GF-D8 (cell line): Measurements from ENCODE around the gene HS6ST2.

Experiments
- DNase-seq: peaks from one replicate; lab custom pipeline; 2025; lab: John Stamatoyannopoulos, UW

Gene HS6ST2

DNA sequence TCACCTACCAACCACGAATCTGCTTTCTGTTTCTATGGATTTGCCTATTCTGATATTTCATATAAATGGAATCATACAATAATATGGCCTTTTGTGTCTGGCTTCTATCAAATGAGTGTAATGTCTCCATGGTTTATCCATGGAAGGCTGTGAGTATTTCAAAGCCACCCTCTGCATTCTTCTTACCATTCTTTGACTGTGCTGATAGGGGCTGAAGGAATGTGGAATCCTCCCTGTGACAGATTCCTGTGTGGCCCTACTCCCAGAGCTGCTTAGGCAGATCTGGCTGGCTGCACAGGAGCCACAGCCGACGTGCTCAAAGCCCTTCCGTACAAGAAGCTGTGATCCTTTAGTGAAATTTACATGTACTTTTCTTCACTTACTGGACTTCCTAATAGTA is 163.2 kb downstream of the HS6ST2 start:
- DNase-seq, result no peak

DNA sequence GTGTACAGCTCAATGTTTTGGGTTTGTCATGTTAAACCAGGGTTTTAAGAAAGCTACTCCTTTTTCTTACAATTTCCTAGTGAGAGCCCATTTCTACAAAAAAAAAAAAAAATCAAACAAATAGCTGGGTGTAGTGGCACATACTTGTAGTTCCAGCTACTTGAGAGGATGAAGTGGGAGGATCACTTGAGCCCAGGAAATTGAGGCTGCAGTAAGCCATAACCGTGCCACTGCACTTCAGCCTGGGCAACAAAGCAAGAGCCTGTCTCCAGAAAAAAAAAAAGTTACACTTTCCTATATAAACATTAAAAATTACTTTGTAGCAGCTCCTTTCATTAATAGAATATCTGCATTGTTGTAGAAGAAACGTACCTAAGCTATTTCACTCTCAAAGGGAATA is 166.7 kb downstream of the HS6ST2 start:
- no peak for DNase-seq

- DNase-seq, result no peak
Observed at GRCh38 chrX:132790329-132790728, 168.1 kb downstream of the HS6ST2 start.

- no peak for DNase-seq
Observed at GRCh38 chrX:132786217-132786616, 172.2 kb downstream of the HS6ST2 start.

DNA sequence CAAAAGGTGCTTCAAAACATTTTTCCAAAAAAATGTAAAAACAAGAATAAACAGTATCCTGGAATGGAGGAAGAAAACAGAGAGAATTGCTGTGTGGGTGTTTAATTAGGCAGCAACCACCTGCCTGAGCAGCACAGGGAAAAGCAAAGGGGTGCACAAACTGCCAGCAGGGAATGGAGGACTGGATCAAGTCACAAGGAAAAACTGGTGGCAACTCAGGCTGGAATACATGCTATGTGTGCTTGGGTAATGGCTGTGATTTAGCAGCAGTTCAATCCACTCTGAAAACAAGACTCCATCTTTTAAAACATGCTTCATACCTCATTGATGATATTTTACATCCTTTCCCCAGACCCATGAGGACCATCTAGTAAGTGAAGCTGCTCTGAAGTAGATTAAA is 179.5 kb downstream of the HS6ST2 start:
- no peak for DNase-seq

GRCh38 chrX:132776486-132777210 is 181.8 kb downstream of the HS6ST2 start:
- DNase-seq, result no peak

DNA sequence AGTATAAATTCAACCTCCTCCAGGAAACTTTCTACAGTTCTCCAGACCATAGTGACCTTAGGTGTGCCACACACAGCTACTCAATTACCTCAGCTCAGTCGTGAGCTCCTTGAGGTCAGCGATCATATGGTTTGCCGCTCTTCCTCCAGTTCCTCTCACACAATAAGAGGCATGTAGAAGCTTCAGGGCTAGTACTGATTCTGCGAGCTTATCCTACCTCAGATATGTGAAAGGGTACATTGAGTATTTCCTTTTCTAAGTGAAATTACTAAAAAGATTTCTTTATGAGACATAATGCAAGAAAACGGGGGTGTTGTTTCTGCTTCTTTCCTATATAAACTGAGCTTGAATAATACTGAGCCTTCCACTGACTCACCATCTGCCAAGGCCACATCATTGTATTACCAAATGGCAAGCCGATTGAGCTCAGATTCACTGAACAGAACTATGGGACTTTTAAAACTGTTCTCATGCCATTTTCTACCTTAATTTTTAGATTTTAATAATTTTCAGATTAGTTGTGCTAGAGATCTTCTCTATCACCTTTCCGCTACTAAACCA is 183.1 kb downstream of the HS6ST2 start:
- no peak for DNase-seq

DNA sequence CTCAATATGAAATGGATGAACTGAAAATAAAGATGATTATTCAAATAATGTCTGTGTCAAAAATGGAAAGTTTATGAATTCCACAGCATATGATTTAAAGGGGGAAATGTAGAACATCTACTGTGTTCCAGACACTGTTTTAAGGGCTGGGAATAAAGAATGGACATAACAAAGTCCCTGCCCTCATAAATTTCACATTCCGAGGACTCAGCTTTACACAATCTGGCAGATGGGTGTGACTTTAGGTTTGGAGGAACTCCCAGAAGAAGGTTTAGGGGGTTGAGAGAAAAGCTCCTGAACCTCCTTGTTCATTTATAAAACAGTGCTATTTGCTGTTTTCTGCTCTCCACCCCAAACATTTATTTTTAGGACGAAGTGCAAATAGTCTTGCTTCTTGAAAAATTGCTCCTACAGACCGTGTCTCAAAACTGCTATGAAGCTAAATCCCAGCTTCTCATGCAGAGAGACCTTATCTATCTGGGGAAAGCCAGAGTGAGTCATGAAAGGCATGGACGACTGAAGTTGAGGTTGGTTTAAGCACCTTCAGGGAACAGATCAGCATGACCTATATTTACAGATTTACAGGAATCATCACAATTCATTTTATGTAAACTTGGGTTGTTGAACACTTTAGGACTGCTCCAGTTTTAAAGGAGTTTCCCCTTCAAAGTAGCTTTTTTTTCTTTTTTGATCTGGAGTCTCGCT is 184.3 kb downstream of the HS6ST2 start:
- no peak for DNase-seq

- DNase-seq, result no peak
Observed at GRCh38 chrX:132769609-132770008, 188.8 kb downstream of the HS6ST2 start.

DNA sequence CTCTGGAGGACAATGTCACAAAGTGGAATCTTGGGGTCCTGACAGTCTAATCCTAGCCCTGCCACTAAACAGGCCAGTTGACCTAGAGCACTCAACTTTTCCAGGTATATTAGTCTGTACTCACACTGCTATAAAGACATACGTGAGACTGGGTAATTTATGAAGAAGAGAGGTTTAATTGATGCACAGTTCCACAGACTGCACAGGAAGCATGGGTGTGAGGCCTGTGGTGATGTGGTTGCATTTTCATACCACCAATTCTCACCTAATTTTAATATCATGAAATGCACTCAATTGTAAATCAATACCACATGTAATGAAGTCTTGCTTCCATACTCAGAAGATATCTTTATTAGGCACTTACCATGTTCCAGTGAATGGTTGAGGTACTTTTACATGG is 192.0 kb downstream of the HS6ST2 start:
- no peak for DNase-seq

DNA sequence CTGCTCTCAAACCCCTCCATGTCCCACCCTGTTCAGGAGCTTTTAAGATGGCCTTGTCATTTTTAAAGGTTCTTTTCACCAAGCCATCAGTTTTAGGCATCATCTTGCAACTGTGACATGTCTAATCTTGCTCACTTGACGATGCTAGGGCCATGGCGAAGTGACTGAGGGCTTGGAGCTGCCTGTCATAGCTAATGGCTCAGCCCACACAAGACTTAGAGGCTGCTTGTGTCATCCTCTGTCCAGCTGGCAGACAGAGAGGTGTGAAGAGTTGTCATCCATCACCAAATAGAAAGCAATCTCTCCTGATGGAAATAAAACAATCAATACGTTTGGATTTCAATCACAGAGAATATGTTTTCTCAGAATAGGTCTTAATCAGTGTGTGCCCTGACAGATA is 194.9 kb downstream of the HS6ST2 start:
- DNase-seq, result no peak

GRCh38 chrX:132758759-132759158 is 199.7 kb downstream of the HS6ST2 start:
- no peak for DNase-seq

- DNase-seq, result no peak
Observed at GRCh38 chrX:132757066-132757623, 201.3 kb downstream of the HS6ST2 start.

- DNase-seq, result no peak
Observed at GRCh38 chrX:132756439-132756838, 202.0 kb downstream of the HS6ST2 start.

DNA sequence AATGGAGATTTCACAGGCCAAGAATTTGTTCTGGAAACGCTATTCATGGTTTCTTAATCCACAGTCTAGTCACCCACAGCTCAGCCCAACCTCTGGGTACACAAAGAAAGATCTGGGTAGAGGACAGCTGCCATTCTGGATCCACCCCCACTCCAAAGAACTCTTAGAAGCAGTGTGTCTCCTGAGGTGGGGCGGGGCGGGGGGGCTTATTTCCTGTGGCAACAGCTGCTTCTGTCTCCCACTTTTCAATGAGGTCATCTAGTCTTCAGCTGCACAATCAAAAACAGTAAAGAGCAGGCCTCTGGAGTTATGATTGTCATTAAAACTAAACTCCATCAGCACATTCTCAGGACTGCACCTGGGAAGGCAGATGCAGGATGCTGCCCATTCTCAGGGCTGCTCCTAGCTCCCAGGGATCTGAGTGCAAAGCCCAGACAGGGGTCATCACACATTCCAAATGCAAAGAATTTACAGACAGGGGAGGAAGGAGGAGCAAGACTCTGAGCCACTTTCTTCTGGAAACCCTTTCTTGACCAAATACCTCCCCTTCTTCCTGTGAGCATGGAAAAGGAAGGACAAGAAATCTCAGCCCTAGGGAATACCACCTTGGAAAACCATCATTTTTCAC is 207.3 kb downstream of the HS6ST2 start:
- no peak for DNase-seq

- no peak for DNase-seq
Observed at GRCh38 chrX:132750331-132751062, 207.9 kb downstream of the HS6ST2 start.

DNA sequence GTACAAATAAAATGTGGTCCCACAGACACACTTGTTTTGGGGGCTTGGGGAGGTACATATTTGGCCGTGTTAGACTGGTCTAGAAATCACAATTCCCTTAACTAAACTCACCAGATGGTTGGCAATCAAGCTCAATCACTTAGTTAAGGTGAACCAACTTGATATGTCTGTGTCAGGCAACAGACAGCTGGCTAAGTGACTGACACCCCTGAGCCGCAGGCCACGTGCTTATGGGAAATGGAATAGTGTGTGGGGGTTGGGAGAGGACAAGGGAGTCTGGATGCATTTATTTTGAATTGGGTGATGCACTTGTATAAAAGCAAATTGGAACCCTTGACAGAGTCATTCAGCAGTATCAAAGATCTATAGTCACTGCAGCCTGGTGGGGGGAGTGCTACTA is 209.0 kb downstream of the HS6ST2 start:
- no peak for DNase-seq

DNA sequence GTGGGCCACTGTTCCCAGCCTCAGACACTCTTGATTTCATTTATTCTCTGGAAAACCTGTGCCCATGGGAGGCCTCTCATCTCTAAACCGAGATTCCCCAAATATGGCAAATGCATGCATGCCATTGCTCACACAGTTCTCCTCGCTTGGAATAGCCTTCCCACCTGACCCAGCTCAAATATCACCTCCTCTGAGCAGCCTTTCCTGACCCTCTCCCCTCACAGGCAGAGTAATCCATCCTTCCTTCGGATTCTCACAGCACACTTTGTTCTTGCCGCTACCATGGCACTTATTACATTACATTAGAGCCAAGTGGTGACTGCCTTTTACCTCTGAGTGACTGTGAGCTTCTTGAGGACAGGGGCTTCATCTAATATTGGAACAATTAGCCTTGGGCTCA is 209.5 kb downstream of the HS6ST2 start:
- no peak for DNase-seq

DNA sequence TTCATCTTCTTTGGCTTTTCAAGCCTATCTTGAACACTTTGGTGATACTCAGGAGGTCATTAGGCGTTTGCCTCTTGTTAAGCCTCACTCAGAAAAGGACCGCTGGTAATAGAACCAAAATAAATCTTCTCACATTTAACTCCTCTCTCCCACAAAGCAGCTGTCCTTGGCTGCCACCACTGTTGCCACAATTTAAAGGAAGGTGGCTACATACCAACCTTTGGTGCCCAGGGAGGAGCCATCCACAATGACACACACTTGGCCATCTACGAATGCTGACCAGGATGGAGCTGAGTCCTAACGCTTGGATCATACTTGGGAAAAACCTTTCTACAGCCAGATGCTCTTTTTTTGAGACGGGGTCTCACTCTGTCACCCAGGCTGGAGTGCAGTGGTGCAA is 210.2 kb downstream of the HS6ST2 start:
- no peak for DNase-seq

DNA sequence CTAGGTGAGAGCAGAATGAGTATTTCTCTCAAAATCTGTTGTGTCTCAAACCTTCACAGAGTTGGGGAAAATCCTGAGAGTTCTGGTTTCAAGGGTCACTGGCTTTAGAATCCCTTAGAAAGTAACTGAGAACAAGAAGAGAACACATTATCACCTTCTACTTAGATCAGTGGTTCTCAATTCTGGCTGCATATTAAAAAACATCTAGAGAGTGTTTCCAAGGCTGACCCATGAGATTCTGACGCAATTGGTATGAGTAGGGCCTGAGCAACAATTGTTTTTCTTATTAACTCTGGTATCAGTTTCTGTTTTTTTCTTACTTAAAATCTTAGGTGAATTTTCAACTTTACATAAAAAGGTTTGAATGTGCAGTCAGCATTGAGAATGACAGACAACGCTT is 212.8 kb downstream of the HS6ST2 start:
- DNase-seq, result no peak

GRCh38 chrX:132744470-132744869 is 214.0 kb downstream of the HS6ST2 start:
- DNase-seq, result no peak

DNA sequence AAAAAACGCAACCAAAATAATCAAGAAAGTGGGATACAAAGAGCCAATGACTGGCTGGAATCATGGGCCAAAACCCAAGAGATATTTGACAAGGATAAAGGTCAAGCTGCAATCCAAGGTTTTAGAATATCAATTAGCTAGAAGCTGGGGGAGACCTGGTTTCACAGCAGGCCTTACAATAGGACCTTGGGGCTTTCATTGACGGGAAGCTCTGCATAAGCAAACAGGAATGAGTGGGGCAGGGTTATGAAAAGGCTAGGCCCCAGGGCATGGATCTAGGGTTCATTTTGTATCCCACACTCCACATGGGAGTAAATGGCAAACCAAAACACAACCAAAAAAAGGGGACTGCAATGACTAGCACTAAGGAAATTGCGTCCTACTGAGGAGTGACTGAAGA is 215.3 kb downstream of the HS6ST2 start:
- DNase-seq, result no peak
